ENCODE data around the gene MGLL. TPM values are rescaled to one million over a fixed set of nuclear protein-coding genes. Genes with fewer than 3 reads are reported as not detected.

Gene MGLL
- total and polyA plus RNA-seq, 4 donors = 25.5 to 48.6 (median 37.9) TPM

DNA sequence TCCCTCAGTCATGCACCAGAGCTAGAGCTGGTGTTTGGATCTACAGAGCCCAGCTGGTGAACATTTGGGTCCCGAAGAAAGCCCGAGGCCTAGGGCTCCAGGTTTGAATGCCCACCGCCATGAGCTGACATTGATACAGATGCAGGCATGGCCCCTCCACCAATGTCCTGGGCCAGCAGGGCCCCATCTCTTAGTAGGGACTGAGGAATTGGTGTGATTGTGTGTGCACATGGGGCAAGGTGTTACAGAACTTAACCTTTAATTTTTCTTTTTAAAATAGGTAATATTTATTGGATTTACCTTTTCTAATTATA, 182.3 kb downstream of the MGLL start:
- no peaks in the 10 kb centered on the region for H3K9me3 ChIP-seq (ENCODE audit: control insufficient read depth, insufficient read depth, low read length)
- 86% methylated on average over 1 of the region's 3 CpGs for WGBS (ENCODE audit: insufficient coverage)

DNA sequence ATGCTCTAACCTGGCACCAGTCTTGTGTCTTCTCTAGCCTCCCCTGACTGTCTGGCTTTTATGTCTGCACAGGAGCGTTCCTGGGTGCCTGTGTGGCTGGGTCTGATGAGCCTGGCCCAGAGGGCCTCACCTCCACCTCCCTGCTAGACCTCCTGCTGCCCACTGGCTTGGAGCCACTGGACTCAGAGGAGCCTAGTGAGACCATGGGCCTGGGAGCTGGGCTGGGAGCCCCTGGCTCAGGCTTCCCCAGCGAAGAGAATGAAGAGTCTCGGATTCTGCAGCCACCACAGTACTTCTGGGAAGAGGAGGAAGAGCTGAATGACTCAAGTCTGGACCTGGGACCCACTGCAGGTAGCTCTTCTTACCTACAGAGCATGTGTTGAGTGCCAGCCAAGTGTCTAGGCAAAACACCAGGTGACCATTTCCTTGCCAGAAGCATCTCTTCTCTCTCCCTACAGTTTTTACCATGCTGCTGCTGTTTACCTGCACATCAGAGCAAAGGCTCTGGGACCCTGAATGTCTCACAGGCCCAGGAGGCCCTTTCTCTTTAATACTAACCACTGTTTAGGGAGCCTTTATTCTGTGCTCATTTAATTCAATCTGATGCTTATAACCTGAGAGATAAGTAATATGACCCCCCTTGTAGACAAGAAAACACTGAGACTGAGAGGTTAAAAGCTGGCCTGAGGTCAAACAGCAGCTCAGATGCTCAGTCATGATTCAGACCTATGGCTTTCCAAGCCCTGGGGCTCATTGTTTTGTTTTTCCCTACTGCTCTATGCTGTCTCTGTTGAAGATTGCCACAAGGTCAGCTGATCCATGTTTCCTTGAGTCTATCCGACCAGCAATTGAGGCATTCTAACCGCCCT, 182.9 kb downstream of the MGLL start:
- H3K36me3 ChIP-seq (ENCODE audit: control insufficient read depth, insufficient read depth, low read length) = peaks cover 27% of the 10 kb centered on the region
- H3K4me3 ChIP-seq (ENCODE audit: low read depth, low read length) = no peak overlapping the region
- H3K4me1 ChIP-seq (ENCODE audit: control insufficient read depth, insufficient read depth, low read length) = peaks cover 3% of the 10 kb centered on the region
- H3K27ac ChIP-seq (ENCODE audit: low read depth, low read length) = no peak overlapping the region
- WGBS (ENCODE audit: insufficient coverage) = 87% methylated on average over 5 of the region's 5 CpGs
- no peaks in the 10 kb centered on the region for H3K9me3 ChIP-seq (ENCODE audit: control insufficient read depth, insufficient read depth, low read length)
- no peaks in the 10 kb centered on the region for H3K27me3 ChIP-seq (ENCODE audit: control insufficient read depth, insufficient read depth, low read length)
- DNase-seq (ENCODE audit: low read depth in 4 of 6, low spot score in 6 of 6) = no peak

More for the DNA sequence above, 182.3 kb downstream of the MGLL start:
- Histone ChIP-seq H3K4me3 (ENCODE audit: low read depth, low read length) (no peak overlapping the region), H3K4me1 (ENCODE audit: control insufficient read depth, insufficient read depth, low read length) (peaks cover 3% of the 10 kb centered on the region), H3K27me3 (ENCODE audit: control insufficient read depth, insufficient read depth, low read length) (no peaks in the 10 kb centered on the region), H3K27ac (ENCODE audit: low read depth, low read length) (no peak overlapping the region), H3K36me3 (ENCODE audit: control insufficient read depth, insufficient read depth, low read length) (peaks cover 33% of the 10 kb centered on the region)
- DNase-seq (ENCODE audit: low read depth in 4 of 6, low spot score in 6 of 6) = no peak

Other genes with a start within 250 kb of the MGLL start
- 10 to 100 TPM; 17.6 to 31.0 TPM for gene TPRA1, start 231.8 kb downstream of the MGLL start, total RNA-seq
- gene TPRA1, start 231.8 kb downstream of the MGLL start, polyA plus RNA-seq (ENCODE audit: insufficient read length in 2 of 2) = 10 to 100 TPM; 32.0 to 40.3 TPM
- gene MCM2, start 224.1 kb downstream of the MGLL start, total RNA-seq = 10 to 100 TPM; 19.2 to 30.9 TPM
- 10 to 100 TPM; 25.2 to 26.0 TPM for gene MCM2, start 224.1 kb downstream of the MGLL start, polyA plus RNA-seq (ENCODE audit: insufficient read length in 2 of 2)
- gene PODXL2, start 193.3 kb downstream of the MGLL start, total RNA-seq = 100 to 1,000 TPM in 1 of 2 donors, 10 to 100 TPM in 1; 73.4 to 102 TPM
- 100 to 1,000 TPM; 221 to 234 TPM for gene PODXL2, start 193.3 kb downstream of the MGLL start, polyA plus RNA-seq (ENCODE audit: insufficient read length in 2 of 2)
- 10 to 100 TPM; 10.6 to 11.2 TPM for gene ABTB1, start 149.6 kb downstream of the MGLL start, total RNA-seq
- 10 to 100 TPM; 18.4 to 26.9 TPM for gene ABTB1, start 149.6 kb downstream of the MGLL start, polyA plus RNA-seq (ENCODE audit: insufficient read length in 2 of 2)
- gene KBTBD12, start 92.7 kb upstream of the MGLL start, total RNA-seq = 1 to 10 TPM in 1 of 2 donors, under 1 TPM in 1; 0.94 to 1.8 TPM
- 1 to 10 TPM; 1.1 to 1.3 TPM for gene KBTBD12, start 92.7 kb upstream of the MGLL start, polyA plus RNA-seq (ENCODE audit: insufficient read length in 2 of 2)
- gene SEC61A1, start 229.9 kb upstream of the MGLL start, total RNA-seq = 100 to 1,000 TPM; 119 to 177 TPM
- gene SEC61A1, start 229.9 kb upstream of the MGLL start, polyA plus RNA-seq (ENCODE audit: insufficient read length in 2 of 2) = 100 to 1,000 TPM; 148 to 152 TPM

All from spinal cord (tissue), 10 donors.